ENCODE results near the gene PNMA6F.

DNA sequence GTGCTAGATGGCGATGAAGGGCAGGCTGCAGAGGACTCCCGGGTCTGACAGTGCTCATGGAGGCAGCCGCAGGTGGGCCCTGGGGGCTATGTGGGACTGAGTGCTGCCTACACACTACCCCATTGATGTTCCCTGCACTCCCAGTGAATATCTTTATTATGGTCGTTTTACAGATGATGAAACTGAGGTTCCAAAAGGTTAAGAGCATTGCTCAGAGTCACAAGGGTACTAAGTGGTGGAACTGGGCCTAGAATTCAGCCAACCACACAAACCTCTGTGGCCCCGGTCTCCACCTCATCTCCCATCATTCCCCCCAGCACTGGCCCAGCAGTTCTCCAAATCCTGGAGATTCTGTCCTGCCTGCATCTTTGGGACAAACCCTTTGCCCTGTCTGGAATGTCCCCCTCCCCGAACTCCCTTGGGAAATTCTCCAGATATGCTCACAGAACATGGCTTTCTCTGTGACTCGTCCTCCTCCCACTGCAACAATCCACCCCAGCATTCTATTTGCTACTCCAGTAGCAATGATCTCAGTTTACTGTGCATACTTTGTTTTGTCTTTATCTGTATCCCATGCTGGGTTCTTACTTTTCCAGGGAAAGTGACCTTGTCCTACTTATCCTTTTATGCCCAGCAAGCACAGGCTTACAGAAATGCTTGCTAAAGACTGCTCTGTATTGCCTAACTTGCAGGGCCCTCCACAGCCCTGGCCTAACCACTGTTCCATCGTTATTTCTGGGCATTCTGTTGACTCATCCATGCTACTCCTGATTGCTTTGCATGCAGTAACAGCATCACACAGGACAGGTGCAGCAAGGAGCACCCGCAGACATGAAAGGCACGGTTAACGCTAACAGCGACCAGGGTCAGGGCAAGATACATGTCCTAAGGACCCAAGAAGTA is 14.0 kb downstream of the PNMA6F start:
- TF ChIP-seq, protein P1, sequence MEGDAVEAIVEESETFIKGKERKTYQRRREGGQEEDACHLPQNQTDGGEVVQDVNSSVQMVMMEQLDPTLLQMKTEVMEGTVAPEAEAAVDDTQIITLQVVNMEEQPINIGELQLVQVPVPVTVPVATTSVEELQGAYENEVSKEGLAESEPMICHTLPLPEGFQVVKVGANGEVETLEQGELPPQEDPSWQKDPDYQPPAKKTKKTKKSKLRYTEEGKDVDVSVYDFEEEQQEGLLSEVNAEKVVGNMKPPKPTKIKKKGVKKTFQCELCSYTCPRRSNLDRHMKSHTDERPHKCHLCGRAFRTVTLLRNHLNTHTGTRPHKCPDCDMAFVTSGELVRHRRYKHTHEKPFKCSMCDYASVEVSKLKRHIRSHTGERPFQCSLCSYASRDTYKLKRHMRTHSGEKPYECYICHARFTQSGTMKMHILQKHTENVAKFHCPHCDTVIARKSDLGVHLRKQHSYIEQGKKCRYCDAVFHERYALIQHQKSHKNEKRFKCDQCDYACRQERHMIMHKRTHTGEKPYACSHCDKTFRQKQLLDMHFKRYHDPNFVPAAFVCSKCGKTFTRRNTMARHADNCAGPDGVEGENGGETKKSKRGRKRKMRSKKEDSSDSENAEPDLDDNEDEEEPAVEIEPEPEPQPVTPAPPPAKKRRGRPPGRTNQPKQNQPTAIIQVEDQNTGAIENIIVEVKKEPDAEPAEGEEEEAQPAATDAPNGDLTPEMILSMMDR (conservative IDR thresholded peaks at IDR 0.05; ENCODE audit: low read depth, low read length): no peak
- no peak for TF ChIP-seq EZH2phosphoT487 (IDR thresholded peaks at IDR 0.05; ENCODE audit: borderline replicate concordance, low read length)

Data from PC-3 (cell line).